ENCODE data around the gene STUB1.

The STUB1 gene

GRCh38 chr16:638034-638543 is 42.1 kb upstream of the STUB1 start:
- DNase-seq (no peak), ATAC-seq (replicated peaks) (no peak)
- H3K27me3 Mint-ChIP-seq: peaks cover 5 to 6% of the 10 kb centered on the region in 2 donors
- H3K4me1 Mint-ChIP-seq: peaks cover 21 to 37% of the 10 kb centered on the region in 2 donors
- no peak overlapping the region for H3K27ac Mint-ChIP-seq
- H3K9me3 Mint-ChIP-seq: peaks cover 0 to 2% of the 10 kb centered on the region in 2 donors
- H3K4me3 Mint-ChIP-seq: no peak overlapping the region
- H3K36me3 Mint-ChIP-seq: peaks cover 4 to 7% of the 10 kb centered on the region in 2 donors

DNA sequence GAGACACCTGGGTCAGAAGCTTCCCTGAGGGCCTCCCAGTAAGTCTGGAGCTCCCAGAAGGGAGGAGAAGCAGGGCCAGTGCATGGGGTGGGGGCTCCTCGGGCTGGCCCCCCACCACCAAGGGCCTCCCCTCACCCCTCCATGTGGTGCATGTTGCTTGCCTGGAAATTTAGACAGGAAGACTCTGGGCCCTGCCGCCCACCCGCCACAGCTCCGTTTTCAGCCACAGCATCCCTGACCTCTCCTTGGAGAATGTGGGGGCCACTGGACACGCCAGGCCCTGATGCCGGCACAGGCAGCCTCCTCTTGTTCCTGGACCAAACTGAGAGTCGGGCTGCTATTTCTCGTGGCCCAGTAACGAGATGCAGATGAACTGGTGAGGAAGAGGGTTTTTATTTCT is 41.4 kb upstream of the STUB1 start:
- Mint-ChIP-seq H3K27ac (no peak overlapping the region), H3K4me1 (peaks cover 23 to 44% of the 10 kb centered on the region in 2 donors), H3K4me3 (no peak overlapping the region), H3K27me3 (peaks cover 5 to 6% of the 10 kb centered on the region in 2 donors), H3K9me3 (peaks cover 0 to 2% of the 10 kb centered on the region in 2 donors), H3K36me3 (peaks cover 6 to 7% of the 10 kb centered on the region in 2 donors)
- ATAC-seq (replicated peaks) (no peak), DNase-seq (no peak)

- peak overlapping the region; percentile 60 to 77 for H3K4me3 Mint-ChIP-seq
- H3K9me3 Mint-ChIP-seq: peaks cover 0 to 2% of the 10 kb centered on the region in 2 donors
- peak overlapping the region; percentile 59 for H3K27ac Mint-ChIP-seq
- H3K36me3 Mint-ChIP-seq: peaks cover 11 to 17% of the 10 kb centered on the region in 2 donors
- ATAC-seq (replicated peaks) (no peak), DNase-seq (no peak)
- peaks cover 28 to 47% of the 10 kb centered on the region in 2 donors for H3K4me1 Mint-ChIP-seq
- peaks cover 5 to 6% of the 10 kb centered on the region in 2 donors for H3K27me3 Mint-ChIP-seq
Measured at GRCh38 chr16:640614-641013, 39.6 kb upstream of the STUB1 start.

DNA sequence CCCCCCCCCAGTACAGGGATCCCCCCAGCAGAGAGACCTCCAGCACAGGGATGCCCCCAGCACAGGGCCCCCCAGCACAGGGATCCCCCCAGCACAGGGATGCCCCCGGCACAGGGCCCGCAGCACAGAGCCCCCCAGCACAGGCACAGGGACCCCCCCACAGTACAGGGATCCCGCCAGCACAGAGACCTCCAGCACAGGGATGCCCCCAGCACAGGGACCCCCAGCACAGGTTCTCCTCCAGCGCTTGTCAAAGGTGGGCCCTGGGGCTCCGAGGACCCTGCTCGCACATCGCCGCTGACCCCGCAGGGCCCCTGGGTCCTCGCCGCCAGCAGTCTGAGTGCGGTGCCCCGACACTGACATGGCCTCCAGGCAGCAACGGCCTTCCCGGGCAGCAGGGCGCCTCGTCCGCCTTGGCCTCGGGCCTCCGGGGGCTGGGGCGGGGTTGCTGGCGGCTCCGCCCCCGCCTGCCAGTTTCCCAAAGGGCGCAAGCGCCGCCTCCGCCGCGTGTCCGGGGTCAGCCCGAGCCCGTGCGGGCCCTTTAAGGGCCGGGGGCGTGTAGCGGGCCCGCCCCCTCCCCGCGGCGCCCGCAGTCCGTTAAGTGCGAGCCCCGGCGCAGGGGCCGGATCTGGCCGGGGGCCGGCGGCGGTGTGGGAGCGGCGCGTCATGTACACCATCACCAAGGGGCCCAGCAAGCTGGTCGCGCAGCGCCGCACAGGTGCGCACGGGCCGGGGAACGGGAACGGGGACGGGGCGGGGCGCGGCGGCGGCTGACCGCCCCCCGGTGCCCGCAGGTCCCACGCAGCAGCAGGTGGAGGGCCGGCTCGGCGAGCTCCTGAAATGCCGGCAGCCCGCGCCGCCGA is 38.7 kb upstream of the STUB1 start, which contains the start of gene MCRIP2:
MCRIP2 (plus strand) TSS at position 503 of the 863 bp plus-strand sequence; CDS start at position 667, 164 bp downstream.
- Mint-ChIP-seq H3K9me3 (peaks cover 0 to 2% of the 10 kb centered on the region in 2 donors), H3K4me1 (peaks cover 24 to 50% of the 10 kb centered on the region in 2 donors), H3K36me3 (peaks cover 11 to 13% of the 10 kb centered on the region in 2 donors), H3K27ac (peak within 1 kb of the TSS; percentile 73), H3K4me3 (peak within 1 kb of the TSS; percentile 83 to 84), H3K27me3 (peaks cover 3 to 4% of the 10 kb centered on the region in 2 donors)
- ATAC-seq (replicated peaks): peak; percentile 64 to 65
- peak; percentile 78 for DNase-seq

GRCh38 chr16:642189-643049 is 37.8 kb upstream of the STUB1 start:
- Mint-ChIP-seq H3K4me3 (peak overlapping the region; percentile 83 to 84), H3K36me3 (peaks cover 7 to 10% of the 10 kb centered on the region in 2 donors), H3K4me1 (peaks cover 23 to 54% of the 10 kb centered on the region in 2 donors), H3K27me3 (no peaks in the 10 kb centered on the region), H3K9me3 (no peaks in the 10 kb centered on the region), H3K27ac (peak overlapping the region; percentile 73)
- ATAC-seq (replicated peaks) (peak; percentile 63 to 67), DNase-seq (peak; percentile 43)

GRCh38 chr16:643050-643368 is 37.2 kb upstream of the STUB1 start:
- Mint-ChIP-seq H3K9me3 (no peaks in the 10 kb centered on the region), H3K27me3 (no peaks in the 10 kb centered on the region), H3K4me1 (peaks cover 24 to 58% of the 10 kb centered on the region in 2 donors), H3K36me3 (peaks cover 7 to 10% of the 10 kb centered on the region in 2 donors), H3K27ac (peak overlapping the region; percentile 73), H3K4me3 (peak overlapping the region; percentile 83 to 84)
- no peak for ATAC-seq (replicated peaks)
- no peak for DNase-seq

- no peak for DNase-seq
- Mint-ChIP-seq H3K27ac (peak overlapping the region; percentile 56), H3K27me3 (no peaks in the 10 kb centered on the region), H3K4me1 (peaks cover 22 to 60% of the 10 kb centered on the region in 2 donors), H3K36me3 (peaks cover 7 to 10% of the 10 kb centered on the region in 2 donors), H3K9me3 (no peaks in the 10 kb centered on the region), H3K4me3 (peak overlapping the region in 1 of 2 donors; percentile 84)
- no peak for ATAC-seq (replicated peaks)
Measured at GRCh38 chr16:644556-644955, 35.7 kb upstream of the STUB1 start.

- DNase-seq (no peak), ATAC-seq (replicated peaks) (no peak)
- Mint-ChIP-seq H3K4me1 (peaks cover 26 to 62% of the 10 kb centered on the region in 2 donors), H3K27ac (peak overlapping the region; percentile 31), H3K36me3 (peaks cover 7 to 10% of the 10 kb centered on the region in 2 donors), H3K4me3 (peak overlapping the region in 1 of 2 donors; percentile 28), H3K9me3 (no peaks in the 10 kb centered on the region), H3K27me3 (no peaks in the 10 kb centered on the region)
Measured at GRCh38 chr16:645852-646678, 34.1 kb upstream of the STUB1 start.

DNA sequence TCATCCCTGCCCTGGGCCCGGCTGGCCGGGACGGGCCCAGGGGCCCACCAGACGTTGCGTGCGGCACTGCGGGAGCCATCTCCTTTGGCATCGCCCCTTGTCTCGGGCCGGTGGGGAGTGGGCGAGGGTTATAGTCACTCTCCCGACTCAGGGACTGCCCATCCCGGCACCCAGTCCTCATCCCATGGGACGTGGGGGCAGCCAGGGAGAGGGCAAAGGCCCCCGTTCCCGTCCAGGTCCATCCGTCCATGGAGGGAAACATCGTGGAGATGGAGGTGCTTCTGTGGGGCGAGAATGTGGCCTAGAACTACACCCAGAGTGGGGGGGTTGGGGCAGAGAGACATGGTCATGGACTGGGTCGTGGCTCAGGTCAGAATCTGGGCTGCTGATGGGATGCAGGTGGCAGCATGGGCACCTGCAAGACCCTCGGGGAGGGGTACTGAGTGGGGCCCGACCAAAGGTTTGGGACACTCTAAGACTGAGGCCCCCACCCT is 33.5 kb upstream of the STUB1 start:
- H3K27ac Mint-ChIP-seq: peak overlapping the region; percentile 51
- H3K9me3 Mint-ChIP-seq: no peaks in the 10 kb centered on the region
- no peaks in the 10 kb centered on the region for H3K27me3 Mint-ChIP-seq
- ATAC-seq (replicated peaks): no peak
- peak overlapping the region; percentile 36 to 37 for H3K4me3 Mint-ChIP-seq
- peaks cover 26 to 62% of the 10 kb centered on the region in 2 donors for H3K4me1 Mint-ChIP-seq
- peaks cover 9 to 10% of the 10 kb centered on the region in 2 donors for H3K36me3 Mint-ChIP-seq
- DNase-seq: no peak

- Mint-ChIP-seq H3K27ac (peak overlapping the region; percentile 51), H3K9me3 (no peaks in the 10 kb centered on the region), H3K4me1 (peaks cover 26 to 62% of the 10 kb centered on the region in 2 donors), H3K36me3 (peaks cover 9 to 10% of the 10 kb centered on the region in 2 donors), H3K27me3 (no peaks in the 10 kb centered on the region), H3K4me3 (peak overlapping the region; percentile 36 to 37)
- ATAC-seq (replicated peaks) (no peak), DNase-seq (no peak)
Measured at GRCh38 chr16:647173-647902, 32.9 kb upstream of the STUB1 start.

DNA sequence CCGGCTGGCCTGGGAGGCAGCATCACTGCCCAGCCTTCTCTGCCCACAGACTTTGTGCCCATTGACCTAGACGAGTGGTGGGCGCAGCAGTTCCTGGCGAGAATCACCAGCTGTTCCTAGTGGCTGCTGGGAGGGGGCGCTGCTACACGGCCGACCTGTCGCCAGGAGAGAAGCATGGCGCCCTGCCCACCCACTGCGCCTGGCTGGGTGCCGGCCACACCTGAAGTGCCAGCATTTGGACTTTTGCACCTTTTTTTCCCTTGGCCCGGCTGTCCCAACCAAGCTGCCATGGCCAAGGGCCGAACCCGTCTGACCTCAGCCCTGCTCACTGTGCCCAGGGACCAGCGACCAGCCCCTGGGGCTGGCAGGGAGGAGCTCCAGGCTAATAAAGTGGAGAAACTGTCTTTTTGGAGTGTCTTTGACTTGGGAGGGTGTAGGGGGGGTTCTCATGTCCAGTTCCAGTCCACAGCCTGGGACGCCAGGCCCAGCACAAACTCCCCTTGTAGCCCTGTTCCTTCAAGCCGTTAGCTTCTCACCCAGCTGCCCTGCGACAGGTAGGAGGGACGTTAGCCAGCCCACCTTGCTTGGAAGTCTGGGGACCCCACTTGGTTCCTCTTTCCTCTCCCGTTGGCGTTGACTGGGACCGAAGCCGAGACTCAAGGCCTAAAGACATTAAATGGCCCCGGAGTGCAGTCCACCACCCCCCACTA is 32.0 kb upstream of the STUB1 start:
- Mint-ChIP-seq H3K27ac (peak overlapping the region; percentile 93), H3K36me3 (peaks cover 10 to 11% of the 10 kb centered on the region in 2 donors), H3K27me3 (no peaks in the 10 kb centered on the region), H3K9me3 (no peaks in the 10 kb centered on the region), H3K4me3 (peak overlapping the region; percentile 86 to 91), H3K4me1 (peaks cover 22 to 53% of the 10 kb centered on the region in 2 donors)
- DNase-seq (no peak), ATAC-seq (replicated peaks) (peak; percentile 0 to 25)
